ENCODE results near the gene TTC12.

DNA sequence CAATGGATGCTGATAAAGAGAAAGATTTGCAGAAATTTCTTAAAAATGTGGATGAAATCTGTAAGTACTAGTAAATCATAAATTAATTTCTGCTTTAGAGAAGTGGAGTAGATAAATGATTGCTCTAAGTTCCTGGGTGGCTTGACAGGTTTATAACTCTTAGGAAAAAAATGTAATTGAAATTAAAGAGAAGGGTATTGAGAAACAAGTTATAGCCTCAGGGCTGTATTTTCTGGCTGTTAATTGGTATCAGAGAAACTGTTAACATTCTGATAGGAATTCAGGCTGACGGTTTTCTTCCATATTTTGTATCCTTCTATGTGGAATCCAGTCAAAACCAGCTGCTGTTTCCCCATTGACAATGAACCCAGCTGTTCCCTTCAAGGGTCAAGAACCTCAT lies 1.9 kb downstream of the TTC12 start:
- TF ChIP-seq, protein P1, sequence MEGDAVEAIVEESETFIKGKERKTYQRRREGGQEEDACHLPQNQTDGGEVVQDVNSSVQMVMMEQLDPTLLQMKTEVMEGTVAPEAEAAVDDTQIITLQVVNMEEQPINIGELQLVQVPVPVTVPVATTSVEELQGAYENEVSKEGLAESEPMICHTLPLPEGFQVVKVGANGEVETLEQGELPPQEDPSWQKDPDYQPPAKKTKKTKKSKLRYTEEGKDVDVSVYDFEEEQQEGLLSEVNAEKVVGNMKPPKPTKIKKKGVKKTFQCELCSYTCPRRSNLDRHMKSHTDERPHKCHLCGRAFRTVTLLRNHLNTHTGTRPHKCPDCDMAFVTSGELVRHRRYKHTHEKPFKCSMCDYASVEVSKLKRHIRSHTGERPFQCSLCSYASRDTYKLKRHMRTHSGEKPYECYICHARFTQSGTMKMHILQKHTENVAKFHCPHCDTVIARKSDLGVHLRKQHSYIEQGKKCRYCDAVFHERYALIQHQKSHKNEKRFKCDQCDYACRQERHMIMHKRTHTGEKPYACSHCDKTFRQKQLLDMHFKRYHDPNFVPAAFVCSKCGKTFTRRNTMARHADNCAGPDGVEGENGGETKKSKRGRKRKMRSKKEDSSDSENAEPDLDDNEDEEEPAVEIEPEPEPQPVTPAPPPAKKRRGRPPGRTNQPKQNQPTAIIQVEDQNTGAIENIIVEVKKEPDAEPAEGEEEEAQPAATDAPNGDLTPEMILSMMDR (IDR thresholded peaks at IDR 0.05), result no peak
- no peak for TF ChIP-seq EZH2 (IDR thresholded peaks at IDR 0.05; ENCODE audit: borderline replicate concordance, insufficient read depth, low read depth, low read length, poor library complexity, severe bottlenecking)

All from B cell (primary cell).